ENCODE data around the gene LDLRAD4.

LDLRAD4 gene

DNA sequence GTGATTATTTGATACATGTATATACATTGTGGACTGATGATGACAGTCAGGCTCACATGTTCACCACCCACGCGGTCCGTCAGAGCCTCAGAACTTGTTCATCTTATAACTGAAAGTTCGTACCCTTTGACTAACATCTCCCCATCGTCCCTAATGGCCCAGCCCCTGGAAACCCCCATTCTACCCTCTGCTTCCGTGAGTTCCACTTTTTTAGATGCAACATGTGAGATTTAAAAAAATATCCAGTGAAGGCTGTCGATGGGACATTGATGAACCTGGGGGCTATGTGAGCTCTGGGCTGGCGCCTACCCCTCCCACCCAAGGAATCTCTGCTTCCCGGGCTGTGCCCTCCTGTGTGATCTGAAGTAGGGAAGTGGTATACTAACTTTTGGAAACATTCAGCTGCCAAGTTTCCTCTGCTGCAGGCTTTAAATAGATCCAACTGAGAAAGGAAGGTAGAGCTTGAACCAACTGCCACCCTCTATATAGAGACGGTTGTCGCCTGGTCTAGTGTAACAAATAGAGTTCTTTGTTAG is 344.0 kb downstream of the LDLRAD4 start:
- TF ChIP-seq, protein P1, sequence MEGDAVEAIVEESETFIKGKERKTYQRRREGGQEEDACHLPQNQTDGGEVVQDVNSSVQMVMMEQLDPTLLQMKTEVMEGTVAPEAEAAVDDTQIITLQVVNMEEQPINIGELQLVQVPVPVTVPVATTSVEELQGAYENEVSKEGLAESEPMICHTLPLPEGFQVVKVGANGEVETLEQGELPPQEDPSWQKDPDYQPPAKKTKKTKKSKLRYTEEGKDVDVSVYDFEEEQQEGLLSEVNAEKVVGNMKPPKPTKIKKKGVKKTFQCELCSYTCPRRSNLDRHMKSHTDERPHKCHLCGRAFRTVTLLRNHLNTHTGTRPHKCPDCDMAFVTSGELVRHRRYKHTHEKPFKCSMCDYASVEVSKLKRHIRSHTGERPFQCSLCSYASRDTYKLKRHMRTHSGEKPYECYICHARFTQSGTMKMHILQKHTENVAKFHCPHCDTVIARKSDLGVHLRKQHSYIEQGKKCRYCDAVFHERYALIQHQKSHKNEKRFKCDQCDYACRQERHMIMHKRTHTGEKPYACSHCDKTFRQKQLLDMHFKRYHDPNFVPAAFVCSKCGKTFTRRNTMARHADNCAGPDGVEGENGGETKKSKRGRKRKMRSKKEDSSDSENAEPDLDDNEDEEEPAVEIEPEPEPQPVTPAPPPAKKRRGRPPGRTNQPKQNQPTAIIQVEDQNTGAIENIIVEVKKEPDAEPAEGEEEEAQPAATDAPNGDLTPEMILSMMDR (IDR thresholded peaks at IDR 0.05; ENCODE audit: low read depth, low read length): no peak
- no peak overlapping the region for H3K4me3 ChIP-seq (ENCODE audit: low read depth, low read length)

DNA sequence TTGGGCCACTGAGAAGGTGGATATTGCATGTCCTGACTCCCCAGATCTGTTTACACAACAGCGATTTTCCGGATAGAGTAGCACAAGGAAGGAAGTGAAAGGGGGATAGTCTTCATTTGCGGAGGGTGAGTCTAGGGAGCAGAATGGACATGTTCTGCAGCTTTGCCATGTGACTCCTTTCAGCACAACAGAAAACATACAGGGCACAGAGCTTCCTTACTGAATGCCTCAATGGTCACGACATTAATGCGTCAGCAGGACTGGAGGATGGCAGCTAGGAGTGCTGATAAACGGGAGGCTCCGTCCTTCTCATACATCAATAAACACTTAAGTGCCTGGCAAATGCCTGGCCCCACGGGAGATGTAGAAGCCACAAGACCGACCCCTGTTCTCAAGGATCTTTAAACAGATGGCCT is 344.8 kb downstream of the LDLRAD4 start:
- TF ChIP-seq, protein P1 (IDR thresholded peaks at IDR 0.05; ENCODE audit: low read depth, low read length): no peak
- no peak overlapping the region for H3K4me3 ChIP-seq (ENCODE audit: low read depth, low read length)

DNA sequence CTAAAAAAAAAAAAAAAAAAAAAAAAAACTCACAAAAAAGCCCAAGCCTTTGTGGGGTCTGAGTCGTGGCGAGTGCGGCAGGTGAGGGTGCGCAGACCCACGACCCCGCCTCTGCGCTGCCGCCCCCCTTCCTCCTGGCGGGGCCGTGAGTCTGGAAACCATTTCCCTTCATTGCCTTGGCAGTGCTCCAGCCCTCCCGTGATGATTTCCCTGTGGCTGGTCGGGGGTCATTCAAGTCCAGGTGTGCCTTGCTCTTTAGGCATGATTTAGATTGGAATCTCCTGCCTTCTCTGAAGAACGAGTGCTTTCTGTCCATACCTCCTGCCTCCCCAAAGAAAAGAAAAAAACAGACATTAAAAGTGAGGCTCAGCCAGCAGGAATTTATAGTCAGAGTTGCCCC is 346.0 kb downstream of the LDLRAD4 start:
- no peak overlapping the region for H3K4me3 ChIP-seq (ENCODE audit: low read depth, low read length)
- TF ChIP-seq, protein P1 (IDR thresholded peaks at IDR 0.05; ENCODE audit: low read depth, low read length): no peak

DNA sequence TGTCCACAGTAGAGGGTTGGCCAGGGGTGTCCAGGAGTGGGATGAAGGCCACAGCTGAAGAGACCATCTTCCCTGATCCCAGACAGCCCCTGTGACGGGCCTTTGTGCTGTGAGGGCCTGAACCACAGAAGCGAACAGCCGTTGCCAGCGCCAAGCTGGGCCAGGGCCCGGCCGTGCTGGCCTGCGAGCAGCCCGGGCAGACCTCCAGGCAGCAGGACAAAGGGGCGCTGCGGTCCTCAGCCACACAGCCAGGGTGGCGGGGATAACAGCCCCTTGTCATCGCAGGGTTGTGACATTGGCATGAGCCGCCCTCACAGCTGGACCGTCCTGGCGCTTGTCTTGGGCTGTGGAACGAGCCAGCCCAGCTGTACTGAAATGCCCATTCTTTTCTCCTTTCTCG is 346.7 kb downstream of the LDLRAD4 start:
- TF ChIP-seq, protein P1 (IDR thresholded peaks at IDR 0.05; ENCODE audit: low read depth, low read length): no peak
- no peak overlapping the region for H3K4me3 ChIP-seq (ENCODE audit: low read depth, low read length)

DNA sequence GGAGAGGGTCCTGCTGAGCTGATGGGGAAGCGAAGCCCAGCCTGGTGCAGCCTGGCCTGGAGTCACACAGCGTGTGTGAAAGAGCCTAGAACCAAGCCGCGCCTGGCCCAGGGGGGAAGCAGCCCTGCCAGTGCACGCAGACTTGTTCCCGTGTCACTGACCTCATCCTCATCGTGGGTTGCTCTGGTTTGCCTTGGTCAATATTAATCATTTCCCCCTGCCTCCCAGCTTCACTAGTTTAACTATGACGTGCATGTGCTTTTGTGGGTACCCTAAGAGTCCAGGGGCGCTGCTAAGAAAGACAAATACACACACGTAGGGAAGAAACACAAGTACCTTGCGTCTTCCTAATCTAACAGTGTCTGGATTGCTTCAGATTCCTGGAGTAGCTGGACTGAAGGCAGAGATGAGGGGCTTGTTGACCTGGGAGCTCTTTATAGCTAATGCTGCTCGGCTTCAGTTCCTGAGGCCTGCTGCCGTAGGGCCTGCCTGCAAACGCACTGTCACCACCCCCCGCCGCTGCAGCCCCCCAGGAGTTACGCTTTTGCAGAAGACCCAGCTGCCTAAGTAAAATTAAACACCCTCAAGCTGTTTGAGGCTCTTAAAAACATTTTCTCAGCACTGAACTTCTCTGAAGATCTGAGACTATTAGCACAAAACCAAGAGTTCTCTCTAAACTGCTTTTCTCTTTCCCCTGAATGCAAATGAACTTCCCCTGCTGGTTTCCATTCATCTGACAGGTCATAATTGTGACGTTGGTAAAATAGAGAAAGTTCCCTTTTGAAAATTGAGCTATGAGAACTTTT is 348.6 kb downstream of the LDLRAD4 start:
- H3K4me3 ChIP-seq (ENCODE audit: low read depth, low read length): no peak overlapping the region

DNA sequence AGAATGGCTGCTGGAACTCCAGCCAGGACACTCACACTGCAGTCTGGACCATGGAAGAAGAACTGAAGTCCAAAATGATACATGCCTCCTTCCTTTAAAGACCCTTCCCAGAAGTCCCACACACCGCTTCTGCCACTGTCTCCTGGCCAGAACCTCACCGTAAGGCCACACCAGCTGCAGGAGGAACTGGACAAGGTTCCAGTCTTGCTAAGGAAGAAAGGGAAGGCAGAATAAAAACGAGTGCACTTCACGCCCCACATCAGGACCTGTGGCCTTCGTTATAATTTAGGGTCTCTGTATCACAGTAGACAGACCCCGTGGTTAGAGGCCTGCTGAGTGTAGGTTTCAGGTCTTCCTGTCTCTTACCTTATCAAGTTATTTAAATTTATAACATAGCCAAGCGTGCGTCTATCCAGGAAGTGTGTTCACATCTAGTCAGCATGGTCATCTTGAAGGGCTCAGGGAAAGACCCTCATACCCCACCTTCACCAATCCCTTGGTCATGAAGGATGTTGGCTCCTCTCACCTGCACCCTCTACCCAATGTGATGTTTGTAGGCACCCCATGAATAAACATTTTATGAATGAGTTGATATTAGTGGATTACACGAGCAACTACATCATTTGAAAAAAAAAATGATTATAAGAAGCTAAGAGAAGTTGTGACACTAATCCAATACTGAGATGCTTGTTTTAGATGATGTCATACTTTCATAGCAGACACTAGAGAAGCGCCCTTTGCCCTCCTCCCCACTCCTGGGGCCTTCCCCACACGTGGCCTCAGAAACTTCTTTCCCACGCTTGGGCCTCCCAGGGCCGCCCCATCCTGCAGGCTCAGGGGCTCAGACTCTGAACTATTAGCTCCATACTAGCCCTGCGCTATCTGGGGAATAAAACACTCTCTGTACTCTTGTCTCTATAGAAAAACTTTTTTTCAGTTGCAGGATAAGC is 350.2 kb downstream of the LDLRAD4 start:
- no peak overlapping the region for H3K4me3 ChIP-seq (ENCODE audit: low read depth, low read length)
- TF ChIP-seq, protein P1 (IDR thresholded peaks at IDR 0.05; ENCODE audit: low read depth, low read length): no peak

More for the DNA sequence above, 348.6 kb downstream of the LDLRAD4 start:
- TF ChIP-seq, protein P1 (IDR thresholded peaks at IDR 0.05; ENCODE audit: low read depth, low read length): no peak
